ENCODE data around the gene NACC2. TPM values are rescaled to one million over a fixed set of nuclear protein-coding genes. Genes with fewer than 3 reads are reported as not detected.

Gene NACC2
- total RNA-seq, 1 donor from 2014 or later, result 34.0 TPM

GRCh38 chr9:135982499-135983207 lies 112.4 kb downstream of the NACC2 start:
- DNase-seq (ENCODE audit: low read depth) (no peak), FAIRE-seq (no peak)
- no peaks in the 10 kb centered on the region for H4K20me1 ChIP-seq (ENCODE audit: insufficient read depth, low read length)
- H3K27ac ChIP-seq (ENCODE audit: low read depth, low read length), result no peak overlapping the region
- no peaks in the 10 kb centered on the region for H3K4me1 ChIP-seq (ENCODE audit: insufficient read depth, low read length)
- Mint-ChIP-seq H3K4me1 (ENCODE audit: low read depth, unreplicated experiment) (no peaks in the 10 kb centered on the region), H3K36me3 (ENCODE audit: low read depth, unreplicated experiment) (no peaks in the 10 kb centered on the region), H3K9me3 (ENCODE audit: unreplicated experiment) (no peaks in the 10 kb centered on the region), H3K27me3 (ENCODE audit: low read depth, unreplicated experiment) (peaks cover 17% of the 10 kb centered on the region), H3K4me3 (ENCODE audit: unreplicated experiment) (no peak overlapping the region), H3K27ac (ENCODE audit: unreplicated experiment) (no peak overlapping the region)
- H3K9me3 ChIP-seq (ENCODE audit: insufficient read depth, low read depth, low read length), result no peaks in the 10 kb centered on the region
- TF ChIP-seq EZH2 (IDR thresholded peaks at IDR 0.05; ENCODE audit: insufficient read depth, low read length) (no peak), CTCF (IDR thresholded peaks at IDR 0.05; ENCODE audit: insufficient read depth, low read depth, low read length) (no peak)
- H3K4me2 ChIP-seq (ENCODE audit: low read length), result no peak overlapping the region
- peaks cover 10% of the 10 kb centered on the region for H3K27me3 ChIP-seq (ENCODE audit: insufficient read depth, low read length)
- H3K4me3 ChIP-seq (ENCODE audit: insufficient read depth, low read depth, low read length), result no peak overlapping the region
- H3K79me2 ChIP-seq (ENCODE audit: insufficient read depth, low read length), result no peaks in the 10 kb centered on the region
- H3K36me3 ChIP-seq (ENCODE audit: insufficient read depth, low read length), result no peaks in the 10 kb centered on the region
- H3K9ac ChIP-seq (ENCODE audit: low read length), result no peak overlapping the region
- H2AFZ ChIP-seq (ENCODE audit: low read depth, low read length), result no peak overlapping the region

GRCh38 chr9:135980926-135981630 lies 114.0 kb downstream of the NACC2 start:
- peaks cover 17% of the 10 kb centered on the region for H3K27me3 Mint-ChIP-seq (ENCODE audit: low read depth, unreplicated experiment)
- no peak for TF ChIP-seq EZH2 (IDR thresholded peaks at IDR 0.05; ENCODE audit: insufficient read depth, low read length)
- no peak for TF ChIP-seq CTCF (IDR thresholded peaks at IDR 0.05; ENCODE audit: insufficient read depth, low read depth, low read length)
- no peak overlapping the region for H3K27ac Mint-ChIP-seq (ENCODE audit: unreplicated experiment)
- no peak overlapping the region for H3K4me2 ChIP-seq (ENCODE audit: low read length)
- no peaks in the 10 kb centered on the region for H4K20me1 ChIP-seq (ENCODE audit: insufficient read depth, low read length)
- FAIRE-seq (no peak), DNase-seq (ENCODE audit: low read depth) (no peak)
- no peak overlapping the region for H2AFZ ChIP-seq (ENCODE audit: low read depth, low read length)
- no peaks in the 10 kb centered on the region for H3K9me3 ChIP-seq (ENCODE audit: insufficient read depth, low read depth, low read length)
- peaks cover 10% of the 10 kb centered on the region for H3K27me3 ChIP-seq (ENCODE audit: insufficient read depth, low read length)
- no peaks in the 10 kb centered on the region for H3K79me2 ChIP-seq (ENCODE audit: insufficient read depth, low read length)
- no peaks in the 10 kb centered on the region for H3K4me1 ChIP-seq (ENCODE audit: insufficient read depth, low read length)
- H3K4me1 Mint-ChIP-seq (ENCODE audit: low read depth, unreplicated experiment), result peaks cover 6% of the 10 kb centered on the region
- no peaks in the 10 kb centered on the region for H3K36me3 Mint-ChIP-seq (ENCODE audit: low read depth, unreplicated experiment)
- H3K9ac ChIP-seq (ENCODE audit: low read length), result no peak overlapping the region
- H3K4me3 ChIP-seq (ENCODE audit: insufficient read depth, low read depth, low read length), result no peak overlapping the region
- H3K36me3 ChIP-seq (ENCODE audit: insufficient read depth, low read length), result no peaks in the 10 kb centered on the region
- no peak overlapping the region for H3K4me3 Mint-ChIP-seq (ENCODE audit: unreplicated experiment)
- no peak overlapping the region for H3K27ac ChIP-seq (ENCODE audit: low read depth, low read length)
- no peaks in the 10 kb centered on the region for H3K9me3 Mint-ChIP-seq (ENCODE audit: unreplicated experiment)

All from astrocyte (in vitro differentiated cells and primary cell).